Neuronal stem cell (in vitro differentiated cells): Measurements from ENCODE around the gene HMOX2.

Source experiments
- DNase-seq: peaks from one replicate; pipeline ENCODE4 v3.0.0-alpha.2; 2013; ENCODE audit warnings: low spot score
- H2AFZ ChIP-seq: one replicate; pipeline ENCODE4 v1.6.1; 2013; ENCODE audit warnings: mild to moderate bottlenecking, low read length, inconsistent platforms
- H2AK5ac ChIP-seq: 2 replicates; pipeline ENCODE4 v1.6.1; 2013; ENCODE audit warnings: low read depth, mild to moderate bottlenecking, inconsistent platforms, low read length, moderate library complexity, mixed read lengths
- H2BK120ac ChIP-seq: 2 replicates; pipeline ENCODE4 v1.6.1; 2013; ENCODE audit warnings: low read depth, mild to moderate bottlenecking, inconsistent platforms, low read length, moderate library complexity, mixed read lengths
- H2BK12ac ChIP-seq: one replicate; pipeline ENCODE4 v1.6.1; 2013; ENCODE audit warnings: low read length, inconsistent platforms
- H2BK15ac ChIP-seq: 2 replicates; pipeline ENCODE4 v1.6.1; 2013; ENCODE audit warnings: mild to moderate bottlenecking, low read length, inconsistent platforms, mixed read lengths
- H2BK5ac ChIP-seq: one replicate; pipeline ENCODE4 v1.6.1; 2013; ENCODE audit warnings: inconsistent platforms, mild to moderate bottlenecking, low read length, moderate library complexity
- H3K14ac ChIP-seq: one replicate; pipeline ENCODE4 v1.6.1; 2013; ENCODE audit warnings: low read length, inconsistent platforms
- H3K18ac ChIP-seq: 2 replicates; pipeline ENCODE4 v1.6.1; 2013; ENCODE audit warnings: low read length, inconsistent platforms
- H3K23ac ChIP-seq: 2 replicates; pipeline ENCODE4 v1.6.1; 2013; ENCODE audit warnings: low read depth, mild to moderate bottlenecking, mixed read lengths, low read length, inconsistent platforms; ENCODE audit not compliant: poor library complexity
- H3K27ac ChIP-seq: replicated peaks from 3 replicates; pipeline ENCODE4 v1.5.1; 2013; ENCODE audit warnings: low read length, inconsistent platforms
- H3K27me3 ChIP-seq, 3 experiments: 2 replicates each; pipeline ENCODE4 v1.6.1; 2013; ENCODE audit warnings: low read length in 3 of 3, mild to moderate bottlenecking in 2 of 3, inconsistent platforms in 1 of 3, low read depth in 1 of 3, mixed read lengths in 1 of 3, moderate library complexity in 1 of 3; ENCODE audit not compliant: control insufficient read depth in 3 of 3, insufficient read depth in 3 of 3
- H3K36me3 ChIP-seq, 2 donors: replicated peaks in 1 of 2; 2 replicates each; pipeline ENCODE4 v1.6.1; 2013; ENCODE audit warnings: low read length in 2 of 2; ENCODE audit not compliant: control insufficient read depth in 2 of 2, insufficient read depth in 2 of 2
- H3K4ac ChIP-seq: 2 replicates; pipeline ENCODE4 v1.6.1; 2013; ENCODE audit warnings: inconsistent platforms, mild to moderate bottlenecking, low read length, moderate library complexity
- H3K4me1 ChIP-seq, 2 donors: 1 replicate in 1 of 2; 2 replicates in 1 of 2; pipeline ENCODE4 v1.6.1; 2013; ENCODE audit warnings: low read length in 2 of 2, low read depth in 1 of 2; ENCODE audit not compliant: control insufficient read depth in 2 of 2, insufficient read depth in 1 of 2
- H3K4me2 ChIP-seq: one replicate; pipeline ENCODE4 v1.6.1; 2013; ENCODE audit warnings: mild to moderate bottlenecking, low read length, inconsistent platforms; ENCODE audit not compliant: insufficient read depth, poor library complexity, severe bottlenecking
- H3K4me3 ChIP-seq, 2 donors: 2 replicates each; pipeline ENCODE4 v1.5.1; 2013; ENCODE audit warnings: low read length in 2 of 2, mild to moderate bottlenecking in 2 of 2, inconsistent platforms in 1 of 2, moderate library complexity in 1 of 2
- H3K79me1 ChIP-seq: one replicate; pipeline ENCODE4 v1.6.1; 2013; ENCODE audit warnings: low read depth, mild to moderate bottlenecking, inconsistent platforms, low read length, moderate library complexity
- H3K9ac ChIP-seq: one replicate; pipeline ENCODE4 v1.6.1; 2013; ENCODE audit warnings: mild to moderate bottlenecking, low read depth, low read length, inconsistent platforms; ENCODE audit not compliant: poor library complexity
- H3K9me3 ChIP-seq, 2 donors: replicated peaks in 1 of 2; 2 replicates each; pipeline versions ENCODE3 to v1.6.1; 2013; ENCODE audit warnings: low read length in 2 of 2, mild to moderate bottlenecking in 2 of 2, inconsistent platforms in 1 of 2, low read depth in 1 of 2, mixed read lengths in 1 of 2, moderate library complexity in 1 of 2; ENCODE audit not compliant: control insufficient read depth in 2 of 2, insufficient read depth in 1 of 2
- H4K8ac ChIP-seq: one replicate; pipeline ENCODE4 v1.6.1; 2013; ENCODE audit warnings: low read depth, mild to moderate bottlenecking, inconsistent platforms, low read length, moderate library complexity
- H4K91ac ChIP-seq: one replicate; pipeline ENCODE4 v1.6.1; 2013; ENCODE audit warnings: low read length, low read depth, mild to moderate bottlenecking, inconsistent platforms; ENCODE audit not compliant: poor library complexity
- WGBS, 2 donors: extraction: QIAGEN DNeasy Blood & Tissue Kit; methylation state at CpG; one replicate each; pipeline ENCODE4 v1.1.7; 2013; ENCODE audit warnings: missing lambda C conversion rate in 2 of 2, mixed read lengths in 1 of 2; ENCODE audit not compliant: insufficient read length in 2 of 2, insufficient replicate concordance in 1 of 2; ENCODE audit errors: extremely low coverage in 2 of 2; 5-methylcytosine and 5-hydroxymethylcytosine counted together

Gene HMOX2

DNA sequence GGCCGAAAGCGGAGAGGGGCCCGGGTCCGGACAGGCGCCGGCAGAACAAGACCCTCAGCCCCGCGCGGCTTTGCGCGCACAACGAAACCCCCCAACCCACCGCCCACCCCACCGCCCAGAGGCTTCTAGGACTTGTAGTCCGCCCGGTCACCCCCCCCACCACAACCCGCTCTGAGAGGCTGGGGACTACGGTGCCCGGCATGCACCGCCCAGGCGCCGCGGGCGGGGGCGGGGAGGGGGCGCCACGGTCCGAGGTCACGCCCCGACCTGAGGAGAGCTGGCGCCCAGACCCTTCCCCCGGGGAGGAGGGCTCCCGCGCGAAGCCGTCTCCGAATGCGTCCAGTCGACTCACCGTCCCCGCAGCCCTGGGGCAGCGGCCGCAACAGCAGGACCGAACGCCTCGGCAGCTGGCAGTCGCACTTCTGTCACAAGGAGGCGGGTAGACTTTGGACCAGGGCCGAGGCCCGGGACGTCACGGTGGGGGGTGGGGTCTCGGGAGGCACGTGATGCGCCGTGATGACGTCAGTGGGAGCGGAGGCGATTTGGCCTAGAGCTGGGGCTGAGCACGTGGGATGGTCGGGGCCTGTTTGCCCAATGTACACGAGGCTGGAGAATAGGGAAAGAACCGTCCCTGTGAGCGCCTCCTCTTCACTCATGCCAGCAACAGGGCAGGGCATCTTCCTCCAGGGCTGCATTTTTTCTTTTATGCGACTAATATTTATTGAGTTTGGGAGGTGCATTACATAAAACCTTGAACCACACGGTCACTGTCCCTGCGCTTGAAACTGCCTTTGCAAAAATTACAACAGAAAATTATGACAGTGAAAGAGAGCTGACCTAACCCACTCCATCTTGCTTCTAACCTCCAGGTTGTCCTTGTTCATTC lies 62.4 kb downstream of the HMOX2 start, which contains the start of gene CDIP1:
TSS of gene CDIP1 (minus strand) at position 424 of the 886 bp plus-strand sequence. CDS start 24,643 bp downstream, outside the sequence.
- no CpG with 5 or more reads among the region's 67 CpGs for WGBS, 2 donors
- DNase-seq = peak; percentile 92
- peak within 1 kb of the TSS; percentile 76 for H3K4ac ChIP-seq
- H2BK15ac ChIP-seq = peak within 1 kb of the TSS; percentile 85
- H2BK120ac ChIP-seq = peak within 1 kb of the TSS; percentile 83
- H3K9me3 ChIP-seq = peaks cover 6 to 14% of the 10 kb centered on the region in 2 donors
- peak within 1 kb of the TSS; percentile 90 for H3K14ac ChIP-seq
- peak within 1 kb of the TSS; percentile 6 for H4K8ac ChIP-seq
- peak within 1 kb of the TSS; percentile 58 for H2BK12ac ChIP-seq
- peak within 1 kb of the TSS; percentile 62 for H3K23ac ChIP-seq
- peak within 1 kb of the TSS; percentile 93 for H3K4me2 ChIP-seq
- H3K79me1 ChIP-seq = peaks cover 6% of the 10 kb centered on the region
- peaks cover 6 to 8% of the 10 kb centered on the region in 2 donors for H3K4me1 ChIP-seq
- peak within 1 kb of the TSS; percentile 92 to 94 for H3K4me3 ChIP-seq
- H3K9ac ChIP-seq = peak within 1 kb of the TSS; percentile 98
- peak within 1 kb of the TSS; percentile 97 for H2AK5ac ChIP-seq
- H3K27ac ChIP-seq = peak within 1 kb of the TSS; percentile 96
- peak within 1 kb of the TSS; percentile 100 for H2AFZ ChIP-seq
- peaks cover 6 to 26% of the 10 kb centered on the region in 2 donors for H3K36me3 ChIP-seq
- H3K18ac ChIP-seq = peak within 1 kb of the TSS; percentile 100
- H3K27me3 ChIP-seq = no peaks in the 10 kb centered on the region
- H2BK5ac ChIP-seq = peak within 1 kb of the TSS; percentile 90
- no peak within 1 kb of the TSS for H4K91ac ChIP-seq

DNA sequence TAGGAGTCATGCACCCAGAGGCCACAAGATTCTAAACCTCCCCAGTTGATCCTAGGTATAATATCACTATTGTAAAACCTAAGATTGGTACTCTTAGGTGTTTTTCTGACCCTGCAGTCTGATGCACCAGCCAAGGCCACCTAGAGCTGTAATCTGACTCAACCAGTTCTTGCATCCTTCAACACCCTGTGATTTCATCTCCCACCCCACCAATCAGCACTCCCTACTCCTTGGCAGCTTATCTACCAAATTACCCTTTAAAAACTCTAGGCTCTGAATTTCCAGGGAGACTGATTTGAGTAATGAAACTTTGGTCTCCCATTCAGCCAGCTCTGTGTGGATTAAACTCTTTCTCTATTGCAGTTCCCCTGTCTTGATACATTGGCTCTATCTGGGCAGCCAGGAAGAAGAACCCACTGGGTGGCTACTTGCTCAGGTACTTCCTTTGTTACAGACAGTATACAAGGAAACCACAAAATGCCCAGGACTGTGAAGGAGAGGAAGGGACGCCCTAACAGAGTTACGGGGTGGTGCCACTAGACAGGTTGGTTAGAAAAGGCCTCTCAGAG lies 63.6 kb downstream of the HMOX2 start:
- H2AK5ac ChIP-seq = no peak overlapping the region
- H3K14ac ChIP-seq = no peak overlapping the region
- no peak overlapping the region for H2AFZ ChIP-seq
- no peak overlapping the region for H4K91ac ChIP-seq
- WGBS, 2 donors = no CpG with 5 or more reads among the region's 2 CpGs
- H2BK15ac ChIP-seq = no peak overlapping the region
- H3K4me1 ChIP-seq = peaks cover 6% of the 10 kb centered on the region in 2 donors
- no peak overlapping the region for H3K9ac ChIP-seq
- peaks cover 6 to 20% of the 10 kb centered on the region in 2 donors for H3K36me3 ChIP-seq
- H3K23ac ChIP-seq = no peak overlapping the region
- H3K27me3 ChIP-seq = no peaks in the 10 kb centered on the region
- no peak overlapping the region for H3K4me2 ChIP-seq
- H2BK12ac ChIP-seq = no peak overlapping the region
- H2BK5ac ChIP-seq = no peak overlapping the region
- no peak overlapping the region for H3K4me3 ChIP-seq
- DNase-seq = no peak
- H3K9me3 ChIP-seq = peaks cover 6 to 14% of the 10 kb centered on the region in 2 donors
- H3K79me1 ChIP-seq = peaks cover 6% of the 10 kb centered on the region
- no peak overlapping the region for H3K18ac ChIP-seq
- H3K4ac ChIP-seq = no peak overlapping the region
- H3K27ac ChIP-seq = no peak overlapping the region
- H4K8ac ChIP-seq = no peak overlapping the region
- H2BK120ac ChIP-seq = no peak overlapping the region

DNA sequence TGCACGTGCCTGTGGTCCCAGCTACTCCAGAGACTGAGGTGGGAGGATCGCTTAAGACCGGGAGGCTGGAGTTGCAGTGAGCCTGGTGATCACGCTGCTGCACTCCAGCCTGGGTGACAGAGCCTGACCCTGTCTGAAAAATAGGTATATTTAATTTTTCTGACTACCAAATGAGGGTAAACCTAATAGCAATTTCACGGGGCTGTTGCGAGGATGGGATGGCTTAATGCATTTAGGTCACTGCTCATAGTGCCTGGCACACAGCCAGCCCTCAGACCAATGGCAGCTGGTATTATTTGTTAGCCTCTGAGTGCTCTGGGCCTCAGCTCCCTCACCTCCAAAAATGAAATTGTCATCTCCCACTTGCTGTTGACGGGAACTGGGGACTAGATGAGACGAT lies 68.3 kb downstream of the HMOX2 start:
- H2BK5ac ChIP-seq = no peak overlapping the region
- H3K36me3 ChIP-seq = no peaks in the 10 kb centered on the region
- H3K4me2 ChIP-seq = no peak overlapping the region
- DNase-seq = no peak
- H4K8ac ChIP-seq = no peak overlapping the region
- no peak overlapping the region for H3K27ac ChIP-seq
- H3K4me1 ChIP-seq = no peaks in the 10 kb centered on the region
- H3K4ac ChIP-seq = no peak overlapping the region
- no peak overlapping the region for H3K18ac ChIP-seq
- no peak overlapping the region for H3K4me3 ChIP-seq
- H2AFZ ChIP-seq = no peak overlapping the region
- no peak overlapping the region for H3K9ac ChIP-seq
- peaks cover 2 to 8% of the 10 kb centered on the region in 2 donors for H3K9me3 ChIP-seq
- no peak overlapping the region for H2AK5ac ChIP-seq
- H2BK120ac ChIP-seq = no peak overlapping the region
- no peak overlapping the region for H2BK12ac ChIP-seq
- H2BK15ac ChIP-seq = no peak overlapping the region
- no peaks in the 10 kb centered on the region for H3K79me1 ChIP-seq
- no peaks in the 10 kb centered on the region for H3K27me3 ChIP-seq
- no CpG with 5 or more reads among the region's 8 CpGs for WGBS, 2 donors
- H4K91ac ChIP-seq = no peak overlapping the region
- H3K14ac ChIP-seq = no peak overlapping the region
- no peak overlapping the region for H3K23ac ChIP-seq

DNA sequence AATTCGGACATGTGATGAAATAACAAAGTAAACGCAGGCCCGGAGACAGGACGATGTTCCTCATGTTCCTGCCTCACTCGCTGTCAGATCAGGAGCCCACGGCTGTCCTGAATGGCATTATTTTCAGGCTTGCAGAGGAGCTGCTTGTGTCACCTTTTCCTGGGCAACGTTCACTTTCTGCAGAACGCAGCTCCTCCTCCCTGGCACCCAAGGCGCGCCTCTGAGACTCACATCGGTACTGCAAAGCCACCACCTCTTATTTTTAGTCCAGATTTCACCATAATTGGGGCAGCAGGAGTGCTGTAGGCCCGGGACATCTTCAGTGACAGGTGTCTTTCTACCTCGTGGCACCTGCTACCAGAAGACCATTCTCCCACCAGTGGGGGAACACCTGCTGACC lies 71.9 kb downstream of the HMOX2 start:
- Histone ChIP-seq H3K14ac (no peak overlapping the region), H3K79me1 (no peaks in the 10 kb centered on the region), H3K4me3 (no peak overlapping the region), H3K4me2 (no peak overlapping the region), H3K4ac (no peak overlapping the region), H3K23ac (no peak overlapping the region), H2BK12ac (no peak overlapping the region), H2BK5ac (no peak overlapping the region), H3K18ac (no peak overlapping the region), H2AK5ac (no peak overlapping the region), H2BK120ac (no peak overlapping the region), H4K91ac (no peak overlapping the region), H3K9ac (no peak overlapping the region), H3K4me1 (no peaks in the 10 kb centered on the region), H2AFZ (no peak overlapping the region), H4K8ac (no peak overlapping the region), H3K27me3 (no peaks in the 10 kb centered on the region), H2BK15ac (no peak overlapping the region), H3K36me3 (no peaks in the 10 kb centered on the region), H3K27ac (no peak overlapping the region), H3K9me3 (no peaks in the 10 kb centered on the region)
- DNase-seq = no peak
- WGBS, 2 donors = no CpG with 5 or more reads among the region's 13 CpGs
